Measurements from ENCODE around the gene MYH15.
"Not testable (repeated sequence)": the region's sequence is repeated elsewhere in the genome, so short reads cannot be mapped to it uniquely, and the experiment has no call there.

The MYH15 gene

GRCh38 chr3:108387063-108387462 lies 123.3 kb downstream of the MYH15 start:
- no peak for DNase-seq (ENCODE audit: low spot score)

- no peak for DNase-seq (ENCODE audit: low spot score)
Measured at GRCh38 chr3:108383306-108383705, 127.1 kb downstream of the MYH15 start.

- DNase-seq (ENCODE audit: low spot score) = no peak
Measured at GRCh38 chr3:108381529-108382140, 128.8 kb downstream of the MYH15 start.

- no peak for DNase-seq (ENCODE audit: low spot score)
Measured at GRCh38 chr3:108380128-108380795, 130.1 kb downstream of the MYH15 start.

GRCh38 chr3:108378952-108379342 lies 131.4 kb downstream of the MYH15 start:
- not testable (repeated sequence) for DNase-seq (ENCODE audit: low spot score)

GRCh38 chr3:108378153-108378951 lies 132.0 kb downstream of the MYH15 start:
- DNase-seq (ENCODE audit: low spot score) = no peak

GRCh38 chr3:108377384-108377783 lies 133.0 kb downstream of the MYH15 start:
- DNase-seq (ENCODE audit: low spot score) = no peak

- no peak for DNase-seq (ENCODE audit: low spot score)
Measured at GRCh38 chr3:108376026-108376425, 134.4 kb downstream of the MYH15 start.

- DNase-seq (ENCODE audit: low spot score) = no peak
Measured at GRCh38 chr3:108359011-108359410, 151.4 kb downstream of the MYH15 start.

GRCh38 chr3:108357042-108357441 lies 153.4 kb downstream of the MYH15 start:
- DNase-seq (ENCODE audit: low spot score) = no peak

- no peak for DNase-seq (ENCODE audit: low spot score)
Measured at GRCh38 chr3:108354562-108354961, 155.8 kb downstream of the MYH15 start.

GRCh38 chr3:108352176-108352575 lies 158.2 kb downstream of the MYH15 start:
- DNase-seq (ENCODE audit: low spot score) = peak; percentile 58

- DNase-seq (ENCODE audit: low spot score) = no peak
Measured at GRCh38 chr3:108346301-108347227, 163.8 kb downstream of the MYH15 start.

- no peak for DNase-seq (ENCODE audit: low spot score)
Measured at GRCh38 chr3:108345492-108346205, 164.7 kb downstream of the MYH15 start.

GRCh38 chr3:108343491-108343890 lies 166.9 kb downstream of the MYH15 start:
- DNase-seq (ENCODE audit: low spot score) = no peak

- DNase-seq (ENCODE audit: low spot score) = no peak
Measured at GRCh38 chr3:108342837-108343486, 167.4 kb downstream of the MYH15 start.

- DNase-seq (ENCODE audit: low spot score) = no peak
Measured at GRCh38 chr3:108341911-108342310, 168.5 kb downstream of the MYH15 start.

- no peak for DNase-seq (ENCODE audit: low spot score)
Measured at GRCh38 chr3:108338901-108339545, 171.4 kb downstream of the MYH15 start.

- DNase-seq (ENCODE audit: low spot score) = no peak
Measured at GRCh38 chr3:108334701-108335100, 175.7 kb downstream of the MYH15 start.

GRCh38 chr3:108333961-108334360 lies 176.4 kb downstream of the MYH15 start:
- DNase-seq (ENCODE audit: low spot score) = no peak

All from D341Med (cell line).